Transverse colon (tissue), 4 donors: Measurements from ENCODE around the gene AKR1A1. TPM values are rescaled to one million over a fixed set of nuclear protein-coding genes. Genes with fewer than 3 reads are reported as not detected.
A peak's percentile ranks its signal among the peaks of the same experiment; 100 is the strongest.

ENCODE experiments used
- DNase-seq: peaks from one replicate; pipeline ENCODE4 v3.0.0-alpha.2; 2019
- H3K27ac ChIP-seq, 4 donors: fragments of 200-600 bp; sonication (generic); 2 replicates each; pipeline ENCODE4 v1.5.1; 2016 to 2018; ENCODE audit warnings: inconsistent platforms in 4 of 4
- H3K27me3 ChIP-seq: fragments of 200-600 bp; sonication (generic); 2 replicates; pipeline ENCODE4 v1.5.1; 2017; ENCODE audit warnings: inconsistent platforms
- H3K36me3 ChIP-seq, 4 donors: fragments of 200-600 bp; sonication (generic); 2 replicates each; pipeline ENCODE4 v1.5.1; 2017 to 2019; ENCODE audit warnings: inconsistent platforms in 4 of 4
- H3K4me1 ChIP-seq, 4 donors: fragments of 200-600 bp; sonication (generic); 2 replicates each; pipeline ENCODE4 v1.5.1; 2017 to 2020; ENCODE audit warnings: inconsistent platforms in 4 of 4
- H3K4me3 ChIP-seq, 4 donors: fragments of 200-600 bp; sonication (generic); 1 replicate in 1 of 4; 2 replicates in 3 of 4; pipeline versions ENCODE4 v1.5.1 to v1.6.1; 2017 to 2019; ENCODE audit warnings: inconsistent platforms in 4 of 4
- H3K9me3 ChIP-seq, 2 donors: fragments of 200-600 bp; sonication (generic); 2 replicates each; pipeline ENCODE4 v1.5.1; 2017 to 2019; ENCODE audit warnings: inconsistent platforms in 2 of 2
- EP300 ChIP-seq: sonication (generic); formaldehyde crosslinking; IDR thresholded peaks from one replicate; pipeline ENCODE4 v1.6.1; 2017; ENCODE audit warnings: antibody characterized with exemption, low read depth
- POLR2A ChIP-seq: fragments of 450-650 bp; IDR thresholded peaks from one replicate; pipeline ENCODE4 v1.6.1; 2016; ENCODE audit warnings: antibody characterized with exemption, mild to moderate bottlenecking, moderate library complexity
- POLR2AphosphoS5 ChIP-seq, 3 donors: sonication (generic); formaldehyde crosslinking; IDR thresholded peaks; one replicate each; pipeline ENCODE4 v1.6.1; 2016; ENCODE audit warnings: antibody characterized with exemption in 3 of 3
- WGBS, 2 donors: methylation state at CpG; one replicate each; pipeline ENCODE4 v1.1.5; 2018; ENCODE audit warnings: low coverage in 1 of 2; 5-methylcytosine and 5-hydroxymethylcytosine counted together
- in situ Hi-C, 4 donors: fragments of 200-750 bp; cut with MboI; loops; one replicate each; pipeline versions ENCODE4 v1.15.0 to v1.15.1; 2017; ENCODE audit warnings: low sequenced_read_pairs in 3 of 4, low pct_ligation_motif_present in 1 of 4, low pct_unique_long_range_greater_than_20kb in 1 of 4
- intact Hi-C: fragments of 100-400 bp; cut with DNase I; formaldehyde crosslinking; loops from one replicate; pipeline ENCODE4 v1.15.1; 2023; ENCODE audit warnings: low total_unique reads
- small RNA-seq, 4 donors: library from RNA; depleted of rRNA; stranded (forward); fragments of <200 nt; gene quantifications; one replicate each; pipeline ENCODE3, GENCODE V24; 2016
- total RNA-seq, 4 donors: library from RNA; depleted of rRNA; stranded (reverse); fragments of >200 nt; gene quantifications; one replicate each; pipeline ENCODE4 v1.1.0, GENCODE V29; 2016
- TF ChIP-seq, protein P1 (sequence below), 5 experiments: fragments of 200-600 bp in 3 of 5; fragments of 450-650 bp in 2 of 5; sonication (generic) in 3 of 5; IDR thresholded peaks; 1 replicate in 2 of 5; 2 replicates in 3 of 5; pipeline ENCODE4 v1.5.1; 2016 to 2017; ENCODE audit warnings: antibody characterized with exemption in 5 of 5, inconsistent platforms in 3 of 5, mild to moderate bottlenecking in 2 of 5, moderate library complexity in 1 of 5

Gene AKR1A1
- total RNA-seq, 4 donors from 2014 or later, result 86.5 to 158 (median 128) TPM

DNA sequence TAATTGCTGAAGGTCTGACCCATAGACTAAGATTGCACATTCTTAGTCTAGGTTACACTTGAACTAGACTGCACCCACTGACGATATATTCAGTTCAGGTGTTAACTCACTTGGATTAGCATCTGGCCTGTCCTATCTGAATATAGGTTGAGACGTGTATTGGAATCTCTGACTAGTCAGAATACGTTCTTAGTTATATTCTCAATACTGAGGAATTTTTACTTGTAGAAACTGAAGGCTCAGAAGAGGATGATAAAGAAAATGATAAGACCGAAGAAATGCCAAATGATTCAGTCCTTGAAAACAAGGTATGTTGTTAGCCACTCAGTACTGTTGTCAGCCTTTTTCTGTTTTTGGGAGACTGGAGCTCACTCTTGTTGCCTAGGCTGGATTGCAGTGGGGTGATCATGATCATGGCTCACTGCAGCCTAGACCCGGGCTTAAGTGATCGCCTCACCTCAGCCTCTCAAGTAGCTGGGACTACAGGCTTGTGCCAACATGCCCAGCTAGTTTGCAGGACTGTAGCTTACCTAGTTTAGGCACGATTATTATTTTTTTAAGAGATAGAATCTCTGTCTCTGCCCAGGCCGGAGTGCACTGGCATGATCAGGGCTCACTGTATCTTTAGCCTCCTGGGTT is 62.4 kb downstream of the AKR1A1 start:
- Histone ChIP-seq H3K36me3 (peaks cover 0 to 40% (median 18%) of the 10 kb centered on the region in 4 donors), H3K27ac (no peak overlapping the region), H3K27me3 (no peaks in the 10 kb centered on the region), H3K9me3 (no peaks in the 10 kb centered on the region), H3K4me3 (no peak overlapping the region), H3K4me1 (no peaks in the 10 kb centered on the region)
- DNase-seq, result no peak
- intact Hi-C loops, result no loop called here
- 82 to 93% methylated on average over 8 of the region's 8 CpGs for WGBS, 2 donors
- no peak for TF ChIP-seq EP300
- TF ChIP-seq, protein P1, sequence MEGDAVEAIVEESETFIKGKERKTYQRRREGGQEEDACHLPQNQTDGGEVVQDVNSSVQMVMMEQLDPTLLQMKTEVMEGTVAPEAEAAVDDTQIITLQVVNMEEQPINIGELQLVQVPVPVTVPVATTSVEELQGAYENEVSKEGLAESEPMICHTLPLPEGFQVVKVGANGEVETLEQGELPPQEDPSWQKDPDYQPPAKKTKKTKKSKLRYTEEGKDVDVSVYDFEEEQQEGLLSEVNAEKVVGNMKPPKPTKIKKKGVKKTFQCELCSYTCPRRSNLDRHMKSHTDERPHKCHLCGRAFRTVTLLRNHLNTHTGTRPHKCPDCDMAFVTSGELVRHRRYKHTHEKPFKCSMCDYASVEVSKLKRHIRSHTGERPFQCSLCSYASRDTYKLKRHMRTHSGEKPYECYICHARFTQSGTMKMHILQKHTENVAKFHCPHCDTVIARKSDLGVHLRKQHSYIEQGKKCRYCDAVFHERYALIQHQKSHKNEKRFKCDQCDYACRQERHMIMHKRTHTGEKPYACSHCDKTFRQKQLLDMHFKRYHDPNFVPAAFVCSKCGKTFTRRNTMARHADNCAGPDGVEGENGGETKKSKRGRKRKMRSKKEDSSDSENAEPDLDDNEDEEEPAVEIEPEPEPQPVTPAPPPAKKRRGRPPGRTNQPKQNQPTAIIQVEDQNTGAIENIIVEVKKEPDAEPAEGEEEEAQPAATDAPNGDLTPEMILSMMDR (IDR thresholded peaks at IDR 0.05), result no peak
- no peak for TF ChIP-seq POLR2A
- in situ Hi-C loops, result no loop called here

DNA sequence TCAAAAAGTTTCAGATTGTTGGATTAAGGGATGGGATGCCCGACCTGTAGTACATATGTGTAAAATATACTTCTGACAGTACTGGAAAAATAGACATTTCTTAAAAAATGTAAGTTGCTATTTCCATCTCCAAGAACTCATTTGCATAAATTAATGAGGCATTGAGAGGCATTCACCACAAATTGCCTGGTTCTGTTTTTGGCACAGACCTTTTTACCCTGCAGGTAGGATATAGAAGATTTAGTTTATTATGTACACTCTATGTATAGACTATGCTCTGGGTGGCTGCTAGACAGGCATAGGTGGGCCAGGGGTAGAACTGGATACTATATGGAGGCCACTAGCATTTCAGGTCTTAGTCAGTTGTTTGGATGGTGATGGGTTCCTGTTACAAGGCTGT is 65.3 kb downstream of the AKR1A1 start:
- Histone ChIP-seq H3K4me1 (no peaks in the 10 kb centered on the region), H3K9me3 (no peaks in the 10 kb centered on the region), H3K27me3 (no peaks in the 10 kb centered on the region), H3K27ac (no peak overlapping the region), H3K4me3 (no peak overlapping the region), H3K36me3 (peaks cover 0 to 44% (median 20%) of the 10 kb centered on the region in 4 donors)
- intact Hi-C loops, result no loop called here
- in situ Hi-C loops, result no loop called here
- no peak for DNase-seq
- 77 to 89% methylated on average over 1 of the region's 1 CpG for WGBS, 2 donors
- TF ChIP-seq, protein P1 (IDR thresholded peaks at IDR 0.05), result no peak
- TF ChIP-seq EP300 (no peak), POLR2A (no peak), POLR2AphosphoS5 (IDR thresholded peaks at IDR 0.05) (no peak)

DNA sequence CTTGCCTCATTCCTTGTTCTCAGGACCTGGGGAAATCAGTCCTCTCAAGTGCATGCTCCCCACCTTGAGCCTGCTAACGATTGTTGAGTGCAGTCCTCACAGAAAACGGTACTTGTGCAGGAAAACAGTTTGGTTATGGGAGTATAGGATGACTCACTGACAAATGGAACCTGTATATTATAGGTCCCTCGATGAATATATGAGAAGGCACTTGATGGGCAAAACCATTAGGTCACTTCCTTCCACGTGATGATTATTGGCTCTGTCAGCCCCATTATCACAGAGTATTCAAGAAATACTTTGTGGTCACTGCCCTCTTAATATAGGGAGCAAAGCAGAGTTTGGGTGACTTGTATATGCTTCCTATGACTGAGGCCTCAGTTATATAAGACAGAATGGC is 67.0 kb downstream of the AKR1A1 start:
- peaks cover 0 to 44% (median 20%) of the 10 kb centered on the region in 4 donors for H3K36me3 ChIP-seq
- H3K27ac ChIP-seq, result no peak overlapping the region
- H3K27me3 ChIP-seq, result no peaks in the 10 kb centered on the region
- H3K4me1 ChIP-seq, result peaks cover 0 to 11% (median 6%) of the 10 kb centered on the region in 4 donors
- H3K9me3 ChIP-seq, result no peaks in the 10 kb centered on the region
- DNase-seq, result no peak
- H3K4me3 ChIP-seq, result no peak overlapping the region
- intact Hi-C loops, result no loop called here
- TF ChIP-seq, protein P1 (IDR thresholded peaks at IDR 0.05), result no peak
- no peak for TF ChIP-seq EP300
- no peak for TF ChIP-seq POLR2AphosphoS5 (IDR thresholded peaks at IDR 0.05)
- TF ChIP-seq POLR2A, result no peak
- WGBS, 2 donors, result 79 to 80% methylated on average over 3 to 4 of the region's 4 CpGs
- in situ Hi-C loops, result no loop called here

DNA sequence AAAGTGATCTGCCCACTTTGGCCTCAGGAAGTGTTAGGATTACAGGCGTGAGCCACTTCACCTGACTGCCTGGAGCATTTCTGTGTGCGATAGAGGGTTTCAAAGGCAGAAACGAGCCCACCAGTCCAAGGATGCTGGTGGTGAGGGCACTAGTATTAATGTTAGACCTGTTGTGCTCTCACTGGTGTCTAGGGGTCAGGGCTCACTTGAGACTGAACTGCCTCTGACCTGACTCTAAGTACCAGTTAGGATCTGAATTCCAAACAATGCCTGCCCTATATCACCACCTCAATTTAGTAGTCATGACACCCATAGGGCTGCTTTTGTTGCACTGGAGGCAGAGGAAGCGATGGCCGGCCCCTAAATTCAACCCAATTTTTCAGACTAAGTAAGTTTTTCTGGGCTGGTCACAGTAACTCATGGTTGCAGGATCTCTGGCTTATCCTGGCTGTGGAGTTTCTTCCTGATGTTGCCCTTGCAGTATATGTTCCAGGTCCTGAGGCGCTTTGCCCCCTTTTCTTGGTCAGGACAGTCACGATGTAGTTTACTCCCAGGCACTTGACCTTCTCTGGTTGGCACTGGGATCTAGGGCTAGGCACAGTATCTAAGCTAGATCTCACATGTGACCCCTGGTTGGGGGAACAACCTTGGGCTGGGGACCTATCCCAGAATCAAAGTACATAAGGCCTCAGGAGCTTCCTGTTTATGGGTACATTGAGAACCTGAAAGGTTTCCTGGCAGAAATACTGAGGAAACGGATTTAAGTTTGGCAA is 68.7 kb downstream of the AKR1A1 start:
- H3K4me3 ChIP-seq, result no peak overlapping the region
- H3K36me3 ChIP-seq, result peaks cover 0 to 39% (median 18%) of the 10 kb centered on the region in 4 donors
- no peak overlapping the region for H3K27ac ChIP-seq
- TF ChIP-seq POLR2A, result no peak
- no peak for TF ChIP-seq EP300
- peak in 2 of 3 donors; percentile 7 to 44 for TF ChIP-seq POLR2AphosphoS5 (IDR thresholded peaks at IDR 0.05)
- TF ChIP-seq, protein P1 (IDR thresholded peaks at IDR 0.05), result no peak
- in situ Hi-C loops (no loop called here), intact Hi-C loops (no loop called here)
- no peak for DNase-seq
- H3K4me1 ChIP-seq, result peaks cover 2 to 12% (median 6%) of the 10 kb centered on the region in 4 donors
- no peaks in the 10 kb centered on the region for H3K27me3 ChIP-seq
- WGBS, 2 donors, result 44 to 67% methylated on average over 1 to 8 of the region's 8 CpGs
- H3K9me3 ChIP-seq, result no peaks in the 10 kb centered on the region

Small RNAs within 50 kb of the gene (small RNA-seq; reads per million reads assigned to genes)
- gene AL355480.1 (0 reads per million in 4 donors), gene AL355480.2 (0 to 0.24 (median 0) reads per million in 4 donors), gene AL355480.3 (0 reads per million in 4 donors), gene AL355480.4 (0 reads per million in 4 donors)

Other genes with a start within 250 kb of the AKR1A1 start
- 1 to 10 TPM; 2.6 to 7.8 (median 4.3) TPM for gene HPDL, start 223.9 kb upstream of the AKR1A1 start, total RNA-seq
- 10 to 100 TPM in 3 of 4 donors, 1 to 10 TPM in 1; 4.8 to 58.7 (median 16.4) TPM for gene TOE1, start 210.7 kb upstream of the AKR1A1 start, total RNA-seq
- 10 to 100 TPM; 28.7 to 78.2 (median 49.0) TPM for gene MUTYH, start 210.4 kb upstream of the AKR1A1 start, total RNA-seq
- gene TESK2, start 59.7 kb upstream of the AKR1A1 start, total RNA-seq, result 10 to 100 TPM in 3 of 4 donors, 1 to 10 TPM in 1; 5.2 to 32.2 (median 14.5) TPM
- gene CCDC163, start 50.8 kb upstream of the AKR1A1 start, total RNA-seq, result 1 to 10 TPM in 1 of 4 donors, under 1 TPM in 1, not detected in 2; 0.27 to 1.1 TPM
- 10 to 100 TPM in 1 of 4 donors, 1 to 10 TPM in 3; 3.7 to 21.3 (median 4.5) TPM for gene MMACHC, start 50.5 kb upstream of the AKR1A1 start, total RNA-seq
- gene PRDX1, start 28.9 kb upstream of the AKR1A1 start, total RNA-seq, result 100 to 1,000 TPM; 120 to 291 (median 189) TPM
- gene NASP, start 33.2 kb downstream of the AKR1A1 start, total RNA-seq, result 10 to 100 TPM; 34.4 to 62.2 (median 37.5) TPM
- gene CCDC17, start 73.2 kb downstream of the AKR1A1 start, total RNA-seq, result 10 to 100 TPM in 2 of 4 donors, 1 to 10 TPM in 2; 9.0 to 21.3 (median 10.0) TPM
- 100 to 1,000 TPM; 162 to 284 (median 222) TPM for gene GPBP1L1, start 135.7 kb downstream of the AKR1A1 start, total RNA-seq
- 10 to 100 TPM in 3 of 4 donors, 1 to 10 TPM in 1; 6.4 to 47.2 (median 28.0) TPM for gene TMEM69, start 137.4 kb downstream of the AKR1A1 start, total RNA-seq
- 10 to 100 TPM; 12.8 to 36.4 (median 15.8) TPM for gene IPP, start 199.8 kb downstream of the AKR1A1 start, total RNA-seq